CD14-positive monocyte (primary cell): Measurements from ENCODE around the gene TALDO1. TPM values are rescaled to one million over a fixed set of nuclear protein-coding genes. Genes with fewer than 3 reads are reported as not detected.
A peak's percentile ranks its signal among the peaks of the same experiment; 100 is the strongest.

Source experiments
- DNase-seq, 3 donors: peaks; one replicate each; pipeline ENCODE4 v3.0.0-alpha.2; 2011 to 2022
- H2AFZ ChIP-seq: 2 replicates; pipeline ENCODE4 v1.6.0; 2012; ENCODE audit warnings: mild to moderate bottlenecking, low read depth, low read length, inconsistent platforms; ENCODE audit not compliant: insufficient read depth, poor library complexity, severe bottlenecking
- H3K27ac ChIP-seq, 2 donors: 1 replicate in 1 of 2; 2 replicates in 1 of 2; pipeline ENCODE4 v1.5.1; 2012 to 2013; ENCODE audit warnings: low read length in 2 of 2, control low read depth in 1 of 2, inconsistent platforms in 1 of 2, low read depth in 1 of 2, mild to moderate bottlenecking in 1 of 2
- H3K27me3 ChIP-seq, 2 donors: one replicate each; pipeline versions ENCODE4 v1.6.0 to v1.6.1; 2011 to 2013; ENCODE audit warnings: low read length in 2 of 2; ENCODE audit not compliant: control insufficient read depth in 2 of 2, insufficient read depth in 2 of 2
- H3K36me3 ChIP-seq, 2 donors: replicated peaks in 1 of 2; 1 replicate in 1 of 2; 2 replicates in 1 of 2; pipeline versions ENCODE4 v1.5.1 to v1.6.1; 2012 to 2013; ENCODE audit warnings: low read length in 2 of 2, control low read depth in 1 of 2, inconsistent platforms in 1 of 2, mild to moderate bottlenecking in 1 of 2; ENCODE audit not compliant: insufficient read depth in 2 of 2, control insufficient read depth in 1 of 2
- H3K4me1 ChIP-seq, 2 donors: 1 replicate in 1 of 2; 2 replicates in 1 of 2; pipeline versions ENCODE4 v1.5.1 to v1.6.1; 2012 to 2013; ENCODE audit warnings: low read length in 2 of 2, control low read depth in 1 of 2, inconsistent platforms in 1 of 2, mild to moderate bottlenecking in 1 of 2, moderate library complexity in 1 of 2; ENCODE audit not compliant: insufficient read depth in 2 of 2, control insufficient read depth in 1 of 2
- H3K4me2 ChIP-seq: replicated peaks from 2 replicates; pipeline ENCODE3; 2012; ENCODE audit warnings: low read length, moderate library complexity, mild to moderate bottlenecking; ENCODE audit not compliant: poor library complexity, severe bottlenecking; ENCODE audit errors: extremely low read depth
- H3K4me3 ChIP-seq, 3 experiments: fragments of 200-600 bp in 1 of 3; sonication (generic) in 1 of 3; replicated peaks in 1 of 3; 1 replicate in 2 of 3; 2 replicates in 1 of 3; pipeline ENCODE4 v1.5.1; 2011 to 2013; ENCODE audit warnings: low read length in 3 of 3, mild to moderate bottlenecking in 3 of 3, control low read depth in 2 of 3, low read depth in 2 of 3, inconsistent platforms in 1 of 3, moderate library complexity in 1 of 3
- H3K79me2 ChIP-seq: 2 replicates; pipeline ENCODE4 v1.6.0; 2012; ENCODE audit warnings: mild to moderate bottlenecking, control low read depth, inconsistent platforms, low read length, moderate library complexity; ENCODE audit not compliant: insufficient read depth
- H3K9ac ChIP-seq: 2 replicates; pipeline ENCODE4 v1.6.0; 2017; ENCODE audit warnings: low read length, mild to moderate bottlenecking; ENCODE audit not compliant: insufficient read depth, poor library complexity, severe bottlenecking
- H3K9me3 ChIP-seq, 2 donors: replicated peaks in 1 of 2; 1 replicate in 1 of 2; 2 replicates in 1 of 2; pipeline versions ENCODE4 v1.5.1 to v1.6.1; 2012 to 2013; ENCODE audit warnings: low read length in 2 of 2, control low read depth in 1 of 2; ENCODE audit not compliant: control insufficient read depth in 1 of 2, insufficient read depth in 1 of 2
- H4K20me1 ChIP-seq: 2 replicates; pipeline ENCODE4 v1.6.0; 2012; ENCODE audit warnings: mild to moderate bottlenecking, low read length, control low read depth, moderate library complexity; ENCODE audit not compliant: insufficient read depth
- H3K27ac Mint-ChIP-seq, 7 donors: one replicate each; pipeline ENCODE4 v1.8.0; 2020; ENCODE audit warnings: mild to moderate bottlenecking in 7 of 7, mixed read lengths in 7 of 7, moderate library complexity in 6 of 7, inconsistent platforms in 2 of 7
- H3K27me3 Mint-ChIP-seq, 3 donors: one replicate each; pipeline ENCODE4 v1.8.0; 2021 to 2022; ENCODE audit warnings: low read depth in 3 of 3, mild to moderate bottlenecking in 3 of 3, mixed read lengths in 3 of 3, moderate library complexity in 3 of 3, inconsistent platforms in 1 of 3
- H3K36me3 Mint-ChIP-seq, 2 donors: one replicate each; pipeline ENCODE4 v1.8.0; 2020; ENCODE audit warnings: mixed read lengths in 2 of 2, inconsistent platforms in 1 of 2, mild to moderate bottlenecking in 1 of 2
- H3K4me1 Mint-ChIP-seq: one replicate; pipeline ENCODE4 v1.8.0; 2020; ENCODE audit warnings: mild to moderate bottlenecking, mixed read lengths
- H3K4me3 Mint-ChIP-seq, 2 donors: one replicate each; pipeline ENCODE4 v1.8.0; 2020; ENCODE audit warnings: mild to moderate bottlenecking in 2 of 2, mixed read lengths in 2 of 2, moderate library complexity in 1 of 2
- H3K9me3 Mint-ChIP-seq, 7 donors: one replicate each; pipeline ENCODE4 v1.8.0; 2020 to 2022; ENCODE audit warnings: mixed read lengths in 7 of 7, mild to moderate bottlenecking in 6 of 7, moderate library complexity in 6 of 7, inconsistent platforms in 2 of 7
- CTCF ChIP-seq: fragments of 200-600 bp; IDR thresholded peaks from one replicate; pipeline ENCODE4 v1.8.0; 2022; ENCODE audit warnings: antibody characterized with exemption, mild to moderate bottlenecking
- WGBS: methylation state at CpG from one replicate; pipeline ENCODE4 v1.1.5; 2013; ENCODE audit warnings: missing lambda C conversion rate; ENCODE audit not compliant: insufficient coverage; 5-methylcytosine and 5-hydroxymethylcytosine counted together
- intact Hi-C, 2 donors: fragments of 100-400 bp; cut with micrococcal nuclease; formaldehyde crosslinking; loops; one replicate each; pipeline versions ENCODE4 v1.15.0 to v1.15.1; 2023
- polyA plus RNA-seq, 3 donors: library from polyadenylated mRNA; depleted of rRNA in 1 of 3; unstranded in 2 of 3; stranded (reverse) in 1 of 3; fragments of 300-500 nt in 2 of 3; fragments of >200 nt in 1 of 3; fragmentation: Illumina TruSeq in 2 of 3; gene quantifications; 1 replicate in 2 of 3; 2 replicates in 1 of 3; pipeline ENCODE4 v1.2.3, GENCODE V29; 2012 to 2021

Gene TALDO1
- polyA plus RNA-seq, 3 donors, result 502 to 1,249 (median 1,224) TPM

GRCh38 chr11:722346-722811 is 24.9 kb upstream of the TALDO1 start:
- no peak overlapping the region for H3K27ac Mint-ChIP-seq
- Histone ChIP-seq H3K4me2 (peak overlapping the region; percentile 72), H3K4me3 (peak overlapping the region in 1 of 3 experiments; percentile 59)

More at GRCh38 chr11:722346-722811, 24.9 kb upstream of the TALDO1 start:
- peak overlapping the region in 1 of 2 donors; percentile 31 for H3K4me3 Mint-ChIP-seq
- peaks cover 0 to 1% of the 10 kb centered on the region in 2 donors for H3K36me3 Mint-ChIP-seq
- peaks cover 16% of the 10 kb centered on the region for H3K4me1 Mint-ChIP-seq
- intact Hi-C loops, result loop anchor here (2.0 to 5.0 kb wide), 3 partner anchors 60 to 170 kb away; no protein-coding TSS in a partner anchor
- Histone ChIP-seq H3K27ac (no peak overlapping the region), H3K79me2 (no peaks in the 10 kb centered on the region), H2AFZ (peak overlapping the region; percentile 50), H4K20me1 (no peaks in the 10 kb centered on the region), H3K36me3 (no peaks in the 10 kb centered on the region), H3K9ac (no peak overlapping the region), H3K9me3 (peaks cover 0 to 5% of the 10 kb centered on the region in 2 donors), H3K27me3 (peaks cover 8 to 62% of the 10 kb centered on the region in 2 donors), H3K4me1 (peaks cover 26 to 45% of the 10 kb centered on the region in 2 donors)
- no peak for TF ChIP-seq CTCF
- H3K9me3 Mint-ChIP-seq, result peaks cover 0 to 26% (median 4%) of the 10 kb centered on the region in 7 donors
- peaks cover 49 to 89% (median 67%) of the 10 kb centered on the region in 3 donors for H3K27me3 Mint-ChIP-seq
- WGBS, result 71% methylated on average over 14 of the region's 20 CpGs
- no peak for DNase-seq
